22Rv1 (cell line): ENCODE results near the gene FMR1.

Experiments used
- H3K27ac ChIP-seq: fragments of 450-650 bp; 2 replicates; pipeline ENCODE4 v1.5.1; 2017
- CTCF ChIP-seq: fragments of 450-650 bp; IDR thresholded peaks from 2 replicates; pipeline ENCODE4 v1.5.1; 2017; ENCODE audit warnings: mild to moderate bottlenecking
- ZFX ChIP-seq: fragments of 450-650 bp; IDR thresholded peaks from 2 replicates; pipeline ENCODE4 v1.6.1; 2017; ENCODE audit warnings: antibody characterized with exemption, borderline replicate concordance

FMR1 gene

GRCh38 chrX:147960722-147961121 is 49.0 kb downstream of the FMR1 start:
- no peak for TF ChIP-seq CTCF
- no peak for TF ChIP-seq ZFX
- no peak overlapping the region for H3K27ac ChIP-seq

DNA sequence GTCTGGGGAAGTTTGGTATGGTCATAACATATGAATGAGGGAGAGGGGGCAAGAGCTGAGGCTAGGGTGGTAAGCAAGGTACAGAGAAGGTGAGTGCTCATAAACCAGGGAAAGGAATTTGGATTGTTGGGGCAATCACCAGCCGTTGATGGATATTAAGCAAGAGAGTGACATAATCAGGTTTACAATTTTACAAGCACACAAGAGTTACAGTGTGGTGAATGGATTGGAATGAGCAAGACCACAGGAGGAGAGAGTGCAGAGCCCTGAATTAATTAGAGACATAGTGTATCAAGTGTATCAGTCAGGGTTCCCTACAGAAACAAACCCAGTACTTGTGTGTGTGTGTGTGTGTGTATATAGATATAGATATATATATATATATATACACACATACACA is 50.8 kb downstream of the FMR1 start:
- H3K27ac ChIP-seq: no peak overlapping the region
- TF ChIP-seq CTCF (no peak), ZFX (no peak)

DNA sequence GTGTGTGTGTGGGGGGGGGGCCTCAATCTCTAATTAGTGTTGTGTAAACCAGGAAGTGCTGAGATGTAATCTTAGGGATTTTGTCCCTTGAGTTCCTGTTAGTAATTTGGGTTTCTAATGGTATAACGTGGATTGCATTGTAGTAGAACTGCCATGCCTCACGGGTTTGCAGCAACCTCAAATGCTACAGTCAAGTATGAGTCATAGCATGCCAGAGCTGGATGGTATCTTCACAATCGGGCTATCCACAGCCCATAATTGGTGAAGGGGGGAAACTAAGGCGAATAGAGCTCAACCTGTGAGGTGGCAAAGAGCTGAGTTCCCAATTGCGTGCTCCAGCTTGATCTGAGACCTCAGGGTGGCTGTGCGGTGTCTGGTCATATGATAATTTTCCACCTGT is 67.2 kb downstream of the FMR1 start:
- H3K27ac ChIP-seq: no peak overlapping the region
- TF ChIP-seq CTCF (no peak), ZFX (no peak)

DNA sequence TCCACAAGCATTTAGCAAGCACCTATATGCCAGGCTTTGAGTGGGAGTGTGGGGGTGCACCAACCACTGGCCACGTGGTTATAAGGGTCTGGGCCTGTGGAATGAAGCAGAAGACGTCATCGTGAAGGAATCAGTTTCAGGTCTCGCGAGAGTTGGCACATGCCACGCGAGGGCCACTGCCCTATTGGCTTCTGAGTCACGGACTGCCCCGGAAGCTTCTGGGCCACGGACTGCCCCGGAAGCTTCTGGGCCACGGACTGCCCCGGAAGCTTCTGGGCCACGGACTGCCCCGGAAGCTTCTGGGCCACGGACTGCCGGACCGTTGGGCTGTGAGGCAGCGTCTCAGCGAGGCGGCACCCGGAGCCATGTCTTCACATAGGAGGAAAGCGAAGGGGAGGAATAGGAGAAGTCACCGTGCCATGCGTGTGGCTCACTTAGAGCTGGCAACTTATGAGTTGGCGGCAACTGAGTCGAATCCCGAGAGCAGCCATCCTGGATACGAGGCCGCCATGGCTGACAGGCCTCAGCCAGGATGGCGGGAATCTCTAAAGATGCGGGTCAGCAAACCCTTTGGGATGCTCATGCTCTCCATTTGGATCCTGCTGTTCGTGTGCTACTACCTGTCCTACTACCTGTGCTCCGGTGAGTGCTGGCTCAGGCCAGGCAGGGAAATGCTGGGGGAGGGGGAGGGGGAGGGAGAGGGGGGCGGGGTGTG is 69.5 kb downstream of the FMR1 start, which contains the start of gene FMR1NB:
Gene FMR1NB (plus strand): TSS at position 300 of the 715 bp plus-strand sequence. CDS start 66 bp downstream, at position 366.
- TF ChIP-seq CTCF (no peak), ZFX (no peak)
- H3K27ac ChIP-seq: no peak within 1 kb of the TSS
